ENCODE results near the gene NACC2.

DNA sequence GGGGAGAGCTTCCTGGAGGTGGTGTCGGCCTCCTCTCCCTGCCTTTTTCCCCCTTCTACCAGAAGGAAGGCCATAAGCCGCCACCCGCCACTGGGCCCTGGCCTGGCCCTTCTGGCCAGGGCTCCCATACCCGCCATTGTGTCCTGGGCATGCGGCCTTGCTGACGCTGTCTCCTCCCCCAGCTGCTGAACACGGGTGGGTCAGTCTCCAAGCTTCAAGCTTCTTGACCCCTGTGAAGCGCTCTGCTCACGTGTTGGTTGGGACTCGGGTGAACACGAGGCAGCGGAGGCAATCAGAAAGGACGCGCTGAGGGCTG lies 109.7 kb downstream of the NACC2 start:
- TF ChIP-seq, protein P1, sequence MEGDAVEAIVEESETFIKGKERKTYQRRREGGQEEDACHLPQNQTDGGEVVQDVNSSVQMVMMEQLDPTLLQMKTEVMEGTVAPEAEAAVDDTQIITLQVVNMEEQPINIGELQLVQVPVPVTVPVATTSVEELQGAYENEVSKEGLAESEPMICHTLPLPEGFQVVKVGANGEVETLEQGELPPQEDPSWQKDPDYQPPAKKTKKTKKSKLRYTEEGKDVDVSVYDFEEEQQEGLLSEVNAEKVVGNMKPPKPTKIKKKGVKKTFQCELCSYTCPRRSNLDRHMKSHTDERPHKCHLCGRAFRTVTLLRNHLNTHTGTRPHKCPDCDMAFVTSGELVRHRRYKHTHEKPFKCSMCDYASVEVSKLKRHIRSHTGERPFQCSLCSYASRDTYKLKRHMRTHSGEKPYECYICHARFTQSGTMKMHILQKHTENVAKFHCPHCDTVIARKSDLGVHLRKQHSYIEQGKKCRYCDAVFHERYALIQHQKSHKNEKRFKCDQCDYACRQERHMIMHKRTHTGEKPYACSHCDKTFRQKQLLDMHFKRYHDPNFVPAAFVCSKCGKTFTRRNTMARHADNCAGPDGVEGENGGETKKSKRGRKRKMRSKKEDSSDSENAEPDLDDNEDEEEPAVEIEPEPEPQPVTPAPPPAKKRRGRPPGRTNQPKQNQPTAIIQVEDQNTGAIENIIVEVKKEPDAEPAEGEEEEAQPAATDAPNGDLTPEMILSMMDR (IDR thresholded peaks at IDR 0.05 in 8 of 11, conservative IDR thresholded peaks at IDR 0.05 in 3 of 11), result no peak
- TF ChIP-seq POLR2A (IDR thresholded peaks at IDR 0.05), result no peak
- no peak for TF ChIP-seq POLR2AphosphoS5 (IDR thresholded peaks at IDR 0.05)
